GM23248 (cell line): ENCODE measurements around the gene CACNA2D1.

Experiments used
- EZH2 ChIP-seq: fragments of 200-600 bp; sonication (generic); IDR thresholded peaks from 2 replicates; pipeline ENCODE4 v1.6.1; 2018; ENCODE audit warnings: antibody characterized with exemption, mild to moderate bottlenecking; ENCODE audit not compliant: insufficient read depth, poor library complexity, severe bottlenecking
- EZH2phosphoT487 ChIP-seq: fragments of 200-600 bp; sonication (generic); IDR thresholded peaks from 2 replicates; pipeline ENCODE4 v1.6.1; 2018; ENCODE audit warnings: antibody characterized with exemption, moderate library complexity, mild to moderate bottlenecking, low read depth; ENCODE audit not compliant: insufficient read depth

GRCh38 chr7:82358923-82359322 lies 84.7 kb downstream of the CACNA2D1 start:
- TF ChIP-seq EZH2 (no peak), EZH2phosphoT487 (no peak)
